ENCODE measurements around the gene ERC1. TPM values are rescaled to one million over a fixed set of nuclear protein-coding genes. Genes with fewer than 3 reads are reported as not detected.

The ERC1 gene
- total RNA-seq, 1 experiment from 2014 or later = 11.9 TPM

DNA sequence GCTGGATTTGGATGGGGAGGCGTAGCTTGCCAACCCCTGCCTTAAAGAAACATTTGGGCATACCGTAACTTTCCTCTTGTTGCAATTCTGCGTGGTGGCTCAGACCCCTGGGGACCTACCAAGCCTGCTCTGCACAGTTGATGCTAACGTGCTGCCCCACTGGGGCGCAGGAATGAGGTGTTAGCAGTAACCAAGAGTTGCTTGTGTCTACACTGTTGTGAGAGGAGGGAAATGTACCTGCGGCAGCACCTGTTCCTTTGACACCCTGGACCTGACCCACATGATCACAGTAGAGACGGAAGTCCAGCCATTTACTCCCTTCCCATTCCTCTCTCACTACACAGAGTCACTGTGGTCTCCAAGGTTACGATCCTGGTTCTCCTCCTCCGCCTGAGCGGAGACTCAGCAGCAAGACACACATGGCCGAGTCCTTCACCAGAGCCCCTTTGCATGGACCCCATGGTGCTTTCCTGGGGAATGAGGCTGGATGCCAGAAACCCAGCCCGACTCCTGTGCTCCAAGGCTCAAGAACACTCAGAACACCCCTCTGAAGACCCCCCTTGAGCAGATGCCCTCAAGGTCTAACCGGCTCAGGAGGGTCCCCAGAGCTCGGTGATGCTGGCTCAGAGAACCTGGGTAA lies 518.5 kb downstream of the ERC1 start:
- DNase-seq (ENCODE audit: low read depth) = no peak

DNA sequence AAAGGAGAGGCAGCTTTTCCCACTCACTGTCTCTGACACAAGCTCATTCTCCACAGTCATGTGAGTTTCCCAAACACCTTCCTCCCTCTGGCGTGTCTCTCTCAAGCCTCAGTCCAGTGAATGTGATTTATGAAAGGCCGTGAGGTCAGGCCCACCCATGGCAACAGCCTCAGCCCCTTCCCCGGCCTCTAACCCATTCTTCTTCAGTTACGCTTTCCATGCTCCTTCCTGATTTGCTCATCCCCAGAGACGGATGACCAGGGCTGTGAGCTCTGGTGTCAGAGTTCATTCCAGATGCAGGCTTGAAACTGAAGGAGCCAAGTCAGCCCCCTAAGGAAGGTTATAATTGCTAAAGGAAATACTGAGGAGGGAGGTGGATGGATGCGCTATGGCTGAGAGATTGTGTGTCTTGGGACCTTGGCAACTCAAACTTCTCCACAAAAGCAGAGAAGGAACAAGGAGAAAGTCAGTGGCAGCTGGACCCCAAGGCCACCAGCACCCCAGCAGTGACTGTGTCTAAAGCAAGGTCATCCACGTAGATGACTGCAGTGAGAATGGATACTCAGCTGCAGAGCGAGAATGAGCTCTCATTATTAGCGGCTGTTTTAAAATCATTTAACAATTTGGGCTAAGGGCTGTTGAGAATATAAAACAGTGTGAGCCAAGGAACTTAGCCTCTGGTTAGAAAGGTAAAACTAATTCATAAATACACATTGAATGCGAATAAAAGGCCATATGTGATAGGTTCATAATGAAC lies 519.2 kb downstream of the ERC1 start:
- no peak for DNase-seq (ENCODE audit: low read depth)

DNA sequence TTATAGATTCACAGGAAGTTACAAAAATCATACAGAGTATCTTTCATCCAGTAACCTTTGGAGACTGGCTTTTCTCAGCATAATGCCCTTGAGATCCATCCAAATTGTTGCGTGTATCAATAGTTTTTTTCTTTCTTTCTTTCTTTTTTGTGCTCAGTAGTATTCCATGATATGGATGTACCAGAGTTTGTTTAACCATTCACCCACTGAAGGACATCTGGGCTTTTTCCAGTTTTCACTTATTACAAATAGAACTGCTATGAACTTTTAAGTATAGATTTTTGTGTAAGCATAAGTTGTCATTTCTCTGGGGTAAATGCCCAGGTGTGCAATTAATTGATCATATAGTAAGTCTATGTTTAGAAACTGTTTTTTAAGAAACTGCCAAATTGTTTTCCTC lies 524.0 kb downstream of the ERC1 start:
- DNase-seq (ENCODE audit: low read depth) = no peak

DNA sequence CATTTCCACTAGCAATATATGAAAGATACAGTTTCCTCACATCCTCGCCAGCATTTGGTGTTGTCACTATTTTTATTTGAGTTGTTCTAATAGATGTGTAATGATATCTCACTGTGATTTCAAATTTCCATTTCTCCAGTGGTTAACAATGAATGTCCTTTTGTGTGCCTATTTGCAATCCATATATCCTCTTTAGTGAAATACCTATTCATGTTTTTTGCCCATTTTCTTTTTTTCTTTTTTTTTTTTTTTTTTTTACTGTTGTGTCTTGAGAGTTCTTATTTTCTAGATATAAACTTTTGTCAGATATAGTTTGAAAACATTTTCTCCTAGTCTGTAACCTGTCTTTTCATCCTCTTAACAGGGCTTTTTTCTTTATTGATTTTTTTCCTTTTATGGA lies 524.4 kb downstream of the ERC1 start:
- no peak for DNase-seq (ENCODE audit: low read depth)

DNA sequence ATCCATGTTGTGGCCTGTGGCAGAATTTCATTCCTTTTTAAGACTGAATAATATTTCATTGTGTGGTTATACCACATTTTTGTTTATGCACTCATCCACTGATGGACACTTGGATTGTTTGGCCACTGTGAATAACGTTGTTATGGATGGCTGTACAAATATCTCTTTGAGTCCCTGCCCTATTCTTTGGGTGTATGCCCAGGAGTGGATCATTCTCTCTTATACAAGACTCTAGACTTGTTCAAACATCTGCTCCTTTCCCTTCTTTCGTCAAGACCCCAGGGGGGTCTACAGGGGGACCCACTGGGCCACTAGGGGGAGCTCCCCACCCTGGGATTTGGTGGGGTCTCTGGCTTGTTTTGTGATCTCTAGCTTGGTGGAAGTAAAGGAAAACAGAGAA lies 526.0 kb downstream of the ERC1 start:
- peak; percentile 90 for DNase-seq (ENCODE audit: low read depth)

DNA sequence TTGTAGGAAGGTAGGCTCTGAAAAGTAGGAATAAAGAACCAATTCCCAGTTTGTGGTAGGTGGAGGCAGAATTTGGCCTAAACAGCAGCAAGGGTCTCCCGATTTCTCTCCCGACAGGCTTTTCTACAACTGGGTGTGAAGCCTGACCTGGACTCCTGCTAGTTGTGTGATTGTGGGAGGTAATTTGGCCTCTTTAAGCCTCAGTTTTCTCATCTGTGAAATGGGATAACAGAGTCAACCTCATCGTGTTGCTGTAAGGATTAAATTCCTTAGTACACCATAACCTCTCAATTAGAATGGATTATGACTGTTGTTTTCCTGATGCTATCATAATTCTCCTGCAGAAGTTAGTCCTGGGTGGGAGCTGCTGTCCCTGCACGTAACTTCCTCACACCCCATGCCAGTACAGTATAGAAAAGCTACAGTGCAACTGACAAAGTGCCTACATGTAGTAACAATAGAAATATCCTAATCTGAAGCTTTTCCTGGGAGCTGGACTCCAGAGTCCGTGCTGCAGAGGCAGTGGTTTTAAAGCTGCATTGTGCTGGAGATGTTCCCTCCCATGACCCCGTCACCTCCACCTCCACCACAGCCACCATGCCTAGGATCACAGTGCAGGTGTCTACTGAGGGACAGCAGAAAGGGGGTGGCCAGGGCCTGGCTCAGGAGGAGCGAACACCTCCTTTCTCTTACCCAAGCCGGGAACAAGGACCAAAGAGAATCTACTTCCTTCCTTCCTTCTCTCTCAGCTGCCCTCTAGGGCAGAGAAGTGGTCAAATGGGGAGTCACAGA lies 526.9 kb downstream of the ERC1 start:
- DNase-seq (ENCODE audit: low read depth) = no peak

DNA sequence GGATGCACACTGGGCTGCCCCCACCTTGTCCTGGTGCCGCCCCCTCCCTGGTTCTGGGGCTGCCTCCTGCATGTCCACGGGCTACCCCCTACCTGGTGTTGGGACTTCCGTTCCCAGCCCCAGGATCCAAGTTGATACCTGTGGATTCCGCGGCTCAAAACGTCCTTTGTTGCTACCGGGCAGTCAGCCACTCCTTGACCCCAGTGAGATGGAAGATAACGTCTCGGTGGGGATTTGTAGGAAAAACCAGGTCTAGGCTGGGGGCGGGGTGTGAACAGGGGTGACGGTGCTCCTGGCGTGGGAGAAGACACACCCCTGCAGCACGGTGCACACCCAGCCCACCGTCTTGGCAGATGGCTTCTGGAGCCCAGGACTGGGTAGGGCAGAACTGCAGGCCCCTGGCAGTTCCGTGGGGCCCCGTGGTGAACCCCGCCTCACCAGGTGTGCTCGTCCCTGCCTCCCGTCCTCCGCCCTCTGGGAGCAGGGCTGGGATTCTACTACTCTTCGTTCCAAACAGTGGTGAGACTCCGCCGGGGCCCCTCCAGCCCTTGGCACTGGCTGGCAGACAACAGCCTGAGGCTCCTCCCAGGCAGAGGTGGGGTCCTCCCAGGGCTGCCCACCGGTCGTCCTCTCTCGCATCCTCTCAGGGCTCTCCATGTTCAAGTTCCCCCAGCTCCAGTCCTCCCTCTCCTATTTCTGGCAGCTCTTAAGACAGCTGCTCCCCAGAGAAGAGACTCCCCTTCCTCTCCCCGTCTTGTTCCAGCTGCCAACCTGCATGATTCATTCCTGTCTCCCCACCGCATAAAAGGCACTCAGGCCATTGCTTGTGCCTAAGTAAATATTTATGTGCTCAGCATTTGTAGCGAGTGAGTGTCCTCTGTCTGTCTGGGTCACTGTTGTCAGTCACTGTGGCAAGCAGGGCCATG lies 527.8 kb downstream of the ERC1 start:
- DNase-seq (ENCODE audit: low read depth) = peak; percentile 95

DNA sequence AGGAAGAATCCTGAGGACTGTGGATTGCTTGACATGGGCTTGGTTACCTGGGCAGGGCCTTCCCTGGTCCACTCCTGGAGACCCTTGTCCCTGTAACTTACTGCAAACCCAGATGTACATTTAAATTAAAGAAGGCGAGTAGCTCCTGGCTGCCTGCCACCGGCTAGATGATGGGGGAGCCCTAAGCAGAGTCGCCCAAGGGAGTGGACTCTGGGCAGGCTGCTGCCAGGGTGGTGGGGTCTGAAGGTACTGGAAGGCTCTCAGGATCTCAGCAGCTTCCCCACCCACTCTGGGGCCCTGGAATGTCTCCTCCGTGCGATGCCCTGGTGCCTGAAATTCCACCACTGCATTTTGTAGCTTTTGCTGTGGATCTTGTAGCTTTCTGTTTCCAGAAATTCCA lies 528.6 kb downstream of the ERC1 start:
- DNase-seq (ENCODE audit: low read depth) = no peak

DNA sequence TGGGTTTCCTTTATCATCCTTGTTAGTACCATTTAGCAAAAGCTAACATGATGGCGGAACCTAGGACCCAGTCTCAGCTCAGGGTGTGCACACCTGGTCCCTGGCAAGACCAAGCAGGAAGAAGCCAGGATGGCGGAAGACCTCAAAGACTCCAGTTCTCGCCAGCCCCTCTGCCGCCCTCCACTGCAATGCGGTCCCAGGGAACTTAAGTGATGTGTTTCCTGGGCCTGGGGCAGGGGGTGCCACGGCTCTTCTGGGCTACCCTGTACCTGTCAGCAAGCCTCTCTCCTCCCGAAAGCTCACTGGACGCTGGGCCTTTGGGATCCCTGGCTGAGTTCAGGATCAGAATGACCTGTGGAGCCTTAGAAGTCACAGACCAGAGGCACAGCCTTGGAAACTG lies 532.0 kb downstream of the ERC1 start:
- no peak for DNase-seq (ENCODE audit: low read depth)

DNA sequence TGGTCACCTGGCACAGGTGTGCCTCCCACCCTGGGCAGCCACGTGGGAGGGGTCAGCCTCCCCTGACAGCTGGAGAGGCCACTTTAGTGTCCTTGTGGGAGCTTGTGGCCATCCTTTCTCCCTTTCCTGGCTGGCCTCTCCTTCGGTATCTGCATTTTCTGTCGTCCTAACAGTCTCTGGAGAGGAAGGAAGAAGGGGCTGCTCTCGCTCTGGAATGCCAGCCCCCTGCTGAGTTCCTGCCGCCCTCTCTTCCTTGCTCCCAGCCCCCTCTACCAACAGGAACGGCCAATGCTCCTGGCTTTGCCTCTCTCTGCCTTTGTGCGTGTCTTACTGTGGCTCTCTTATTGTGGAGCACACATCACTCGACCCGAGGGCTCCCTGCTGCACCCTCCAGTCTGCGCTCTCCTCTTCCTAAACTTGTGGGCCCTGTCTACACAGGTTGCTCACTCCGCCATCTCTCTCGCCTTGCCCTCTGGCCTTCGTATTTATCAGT lies 532.6 kb downstream of the ERC1 start:
- DNase-seq (ENCODE audit: low read depth) = no peak

DNA sequence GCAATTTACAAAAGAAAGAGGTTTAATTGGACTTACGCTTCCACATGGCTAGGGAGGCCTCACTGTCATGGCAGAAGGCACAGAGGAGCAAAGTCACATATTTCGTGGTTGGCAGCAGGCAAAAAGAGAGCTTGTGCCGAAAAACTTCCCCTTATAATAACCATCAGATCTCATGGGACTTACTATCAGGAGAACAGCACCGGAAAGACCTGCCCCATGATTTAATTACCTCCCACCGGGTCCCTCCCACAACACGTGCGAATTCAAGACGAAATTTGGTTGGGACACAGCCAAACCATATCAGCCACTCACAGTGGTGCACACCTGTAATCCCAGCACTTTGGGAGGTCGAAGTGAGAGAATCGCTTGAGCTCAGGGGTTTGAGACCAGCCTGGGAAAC lies 534.8 kb downstream of the ERC1 start:
- no peak for DNase-seq (ENCODE audit: low read depth)

DNA sequence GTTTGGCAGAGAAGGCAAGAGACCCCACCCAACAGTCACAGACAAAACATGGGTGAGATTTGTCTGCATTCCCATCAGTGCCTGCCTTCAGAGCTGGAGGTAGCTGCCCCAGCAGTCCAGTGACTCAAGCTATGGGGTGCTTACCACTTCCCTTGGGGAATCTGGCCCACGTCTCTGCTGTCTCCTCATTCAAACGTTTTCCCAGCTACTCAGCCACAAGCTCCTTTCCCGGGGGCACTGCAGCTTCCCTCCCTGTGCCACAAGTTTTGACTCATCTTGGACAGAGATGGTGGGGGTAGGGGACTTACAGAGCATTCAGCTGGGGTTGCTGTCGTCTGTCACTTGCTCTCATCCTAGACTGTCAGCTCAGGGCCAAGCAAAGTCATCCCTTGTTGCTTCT lies 536.8 kb downstream of the ERC1 start:
- DNase-seq (ENCODE audit: low read depth) = peak; percentile 97

DNA sequence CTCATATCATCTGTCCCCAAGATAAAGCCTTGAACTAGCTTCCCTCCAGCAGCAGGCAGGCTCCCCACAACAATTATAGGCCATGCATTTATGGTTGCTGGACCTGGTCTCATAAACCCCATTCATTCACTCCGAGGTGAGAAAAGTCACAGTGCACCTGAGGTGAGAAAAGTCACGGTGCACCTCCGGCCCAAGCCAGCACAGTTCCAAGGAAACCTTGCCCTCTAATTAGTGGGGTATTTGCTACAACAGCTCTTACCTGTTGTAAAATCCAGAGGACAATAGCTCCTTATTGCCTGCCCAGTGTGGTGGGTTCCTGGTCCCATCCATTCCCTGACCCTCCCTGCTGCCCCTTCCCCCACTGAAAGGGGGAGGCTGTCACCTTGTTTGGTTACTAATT lies 537.8 kb downstream of the ERC1 start:
- no peak for DNase-seq (ENCODE audit: low read depth)

DNA sequence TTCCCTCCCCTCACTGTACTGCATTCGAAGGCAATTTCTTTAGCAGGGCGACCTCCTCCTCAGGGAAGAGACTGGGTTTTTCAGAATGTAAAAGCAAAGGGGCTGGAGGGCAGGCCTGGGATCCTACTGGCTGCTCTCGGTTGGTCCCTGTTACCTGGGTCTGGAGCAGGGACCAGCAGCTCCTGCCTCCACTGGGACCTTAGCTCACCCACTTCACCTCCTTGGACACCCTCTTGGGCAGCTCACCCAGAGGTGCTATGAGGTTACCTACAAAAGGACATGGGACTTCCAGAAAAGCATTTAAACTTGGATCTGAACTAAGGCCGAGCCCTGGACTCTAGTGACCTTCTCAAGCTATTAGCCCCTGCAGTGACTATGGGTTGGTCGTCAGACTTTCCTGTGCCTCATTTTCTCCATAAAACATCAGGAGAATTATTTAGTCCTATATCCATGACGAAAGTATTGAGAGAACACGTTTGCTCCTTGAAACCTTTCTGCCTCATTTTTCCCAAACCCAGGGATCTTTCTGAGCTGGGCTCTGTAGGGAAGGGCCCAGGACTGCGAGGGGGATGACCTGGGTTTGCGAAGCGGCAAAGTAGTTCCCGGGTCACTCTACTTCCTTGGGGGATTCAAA lies 538.3 kb downstream of the ERC1 start:
- DNase-seq (ENCODE audit: low read depth) = no peak

DNA sequence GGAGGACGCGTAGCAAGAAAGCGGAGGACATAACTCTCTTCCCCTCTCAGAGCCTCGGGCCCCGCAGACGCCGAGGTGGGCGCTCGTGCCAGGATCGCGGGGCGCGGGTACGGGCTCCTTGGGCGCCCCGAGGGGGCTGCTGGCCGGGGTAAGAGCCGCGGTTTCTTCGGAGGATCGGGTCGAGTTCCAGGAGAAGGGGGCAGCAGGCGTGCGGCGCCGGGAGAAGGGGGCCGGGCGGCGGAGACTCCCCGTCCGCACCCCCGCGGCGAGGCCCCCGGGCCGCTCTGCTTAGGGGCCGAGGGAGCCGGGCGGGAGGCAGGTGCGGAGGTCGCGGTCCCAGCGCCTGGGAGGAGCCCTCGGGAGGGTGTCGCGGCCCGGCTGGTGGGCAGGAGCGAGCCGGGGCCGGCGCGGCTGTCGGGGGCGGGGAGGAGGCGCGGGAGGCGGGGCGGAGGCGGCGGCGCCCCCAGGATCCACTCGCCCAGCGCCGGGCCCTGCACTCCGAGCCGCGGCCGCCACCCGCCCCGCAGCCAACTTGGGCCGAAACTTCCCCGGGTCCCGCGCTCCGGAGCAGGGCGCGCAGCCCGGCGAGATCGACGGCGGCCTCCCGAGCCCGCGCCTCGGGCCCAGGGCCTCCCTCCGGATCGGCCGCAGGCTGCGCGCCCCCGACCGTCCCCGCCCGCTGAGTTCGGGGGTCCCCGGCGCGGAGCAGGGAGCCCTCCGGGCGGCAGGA lies 539.0 kb downstream of the ERC1 start:
- DNase-seq (ENCODE audit: low read depth) = no peak

DNA sequence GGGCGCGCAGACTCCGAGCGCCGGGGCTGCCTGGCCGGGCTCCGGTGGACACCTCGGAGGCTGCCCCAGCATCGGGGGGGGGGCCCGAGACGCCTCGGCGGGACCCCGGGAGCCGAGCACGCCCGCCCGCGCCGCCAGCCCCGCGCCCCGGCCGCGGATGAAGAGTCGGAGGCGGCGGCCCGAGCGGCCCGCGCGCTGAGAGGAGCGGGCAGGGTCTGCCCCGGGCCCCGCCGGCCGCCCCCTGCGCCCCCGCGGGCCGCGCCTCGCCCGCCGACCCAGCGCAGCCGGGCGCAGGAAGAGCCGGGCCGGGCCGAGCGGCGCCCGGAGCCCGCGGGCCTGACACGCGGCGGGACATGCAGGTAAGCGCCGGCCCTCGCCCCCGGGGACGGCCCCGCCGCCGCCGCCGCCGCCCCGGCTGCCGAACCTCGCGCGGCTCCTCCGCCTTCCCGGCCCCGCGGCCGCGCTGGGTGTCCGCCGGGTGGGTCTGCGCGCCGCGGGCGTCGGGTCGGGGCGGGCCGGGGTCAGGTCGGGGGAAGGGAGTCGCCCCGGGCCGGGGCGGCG lies 539.6 kb downstream of the ERC1 start:
- no peak for DNase-seq (ENCODE audit: low read depth)

DNA sequence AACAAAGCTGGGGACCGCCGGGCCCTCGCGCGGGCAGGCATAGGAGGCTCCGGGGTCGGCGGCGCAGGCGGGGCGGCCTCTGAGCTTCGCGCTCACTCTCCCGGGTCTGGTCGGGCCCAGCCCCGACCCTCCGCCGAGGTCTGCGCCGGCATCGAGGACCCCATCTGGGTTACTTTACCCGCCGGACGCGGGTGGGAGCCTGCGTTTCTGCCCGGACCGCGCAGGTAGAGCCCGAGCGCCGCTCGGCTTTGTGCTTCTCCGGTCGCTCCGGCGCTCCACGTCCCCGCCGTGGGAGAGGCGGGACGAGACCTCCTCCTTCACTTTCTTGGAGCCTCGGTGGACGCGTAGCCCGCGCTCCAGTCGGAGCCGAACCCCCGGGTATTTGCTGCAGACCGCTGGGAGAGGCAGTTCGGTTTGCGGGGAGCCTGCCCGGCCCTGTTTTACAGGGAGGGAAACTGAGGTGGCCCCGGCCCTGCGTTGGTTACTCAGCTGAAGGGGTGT lies 540.2 kb downstream of the ERC1 start:
- DNase-seq (ENCODE audit: low read depth) = no peak

DNA sequence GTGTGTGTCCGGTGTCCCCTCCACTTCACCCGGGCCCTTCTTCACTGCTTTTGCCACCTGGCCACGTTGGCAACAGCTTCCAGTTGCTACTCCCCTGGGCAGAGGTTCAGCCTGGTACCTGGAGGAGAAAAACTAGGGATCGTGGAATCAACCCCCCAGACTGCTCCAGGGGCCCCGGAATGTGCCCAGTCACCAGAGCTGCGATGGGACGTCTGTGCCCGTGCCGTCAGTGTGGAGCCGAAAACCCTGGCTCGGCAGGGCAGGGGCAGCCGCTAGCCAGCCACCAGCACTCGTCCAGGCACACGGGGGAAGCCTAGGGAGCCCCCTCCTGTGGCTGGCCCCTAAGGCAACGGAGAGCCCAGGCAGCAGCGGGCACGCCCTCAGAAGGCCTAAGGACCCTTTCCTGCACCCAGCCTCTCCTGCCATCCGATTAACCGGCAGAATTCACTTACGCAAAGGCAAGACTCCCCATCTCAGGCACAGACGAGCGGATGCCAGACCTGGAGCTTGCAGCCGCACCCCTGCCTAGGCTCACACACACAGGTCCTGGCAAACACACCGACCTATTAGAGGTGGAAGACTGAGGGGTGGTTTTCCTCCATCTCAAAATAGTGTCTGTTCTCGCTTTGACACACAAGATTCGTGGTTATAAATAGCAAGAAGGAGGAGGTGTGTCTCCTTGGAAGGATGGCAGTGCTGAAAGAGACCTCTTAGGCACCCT lies 540.8 kb downstream of the ERC1 start:
- no peak for DNase-seq (ENCODE audit: low read depth)

All from M059J (cell line).